NCI-H446 treated with DMSO at 0.1 percent for 48 hours (cell line): ENCODE measurements around the gene CAMK1D.

ENCODE experiments used
- DNase-seq: peaks from one replicate; lab custom pipeline; 2025; lab: John Stamatoyannopoulos, UW

Gene CAMK1D

GRCh38 chr10:12629767-12630165, 280.4 kb downstream of the CAMK1D start:
- no peak for DNase-seq

GRCh38 chr10:12631216-12631615, 281.9 kb downstream of the CAMK1D start:
- DNase-seq: no peak

- DNase-seq: no peak
These were observed 282.6 kb downstream of the CAMK1D start for GRCh38 chr10:12631787-12632562.

- DNase-seq: no peak
These were observed 284.7 kb downstream of the CAMK1D start for GRCh38 chr10:12633776-12634620.

GRCh38 chr10:12634621-12634931, 285.2 kb downstream of the CAMK1D start:
- no peak for DNase-seq

- DNase-seq: no peak
These were observed 285.8 kb downstream of the CAMK1D start for GRCh38 chr10:12635127-12635541.

GRCh38 chr10:12636571-12636970, 287.2 kb downstream of the CAMK1D start:
- DNase-seq: peak; percentile 7

GRCh38 chr10:12637649-12638048, 288.3 kb downstream of the CAMK1D start:
- peak; percentile 4 for DNase-seq

- DNase-seq: peak; percentile 55
These were observed 288.8 kb downstream of the CAMK1D start for GRCh38 chr10:12638103-12638502.

GRCh38 chr10:12638781-12639180, 289.4 kb downstream of the CAMK1D start:
- no peak for DNase-seq

- peak; percentile 55 for DNase-seq
These were observed 290.9 kb downstream of the CAMK1D start for GRCh38 chr10:12639996-12640944.

- no peak for DNase-seq
These were observed 292.7 kb downstream of the CAMK1D start for GRCh38 chr10:12642036-12642435.

GRCh38 chr10:12643279-12643678, 293.9 kb downstream of the CAMK1D start:
- no peak for DNase-seq

- no peak for DNase-seq
These were observed 295.2 kb downstream of the CAMK1D start for GRCh38 chr10:12644380-12645144.

GRCh38 chr10:12645449-12645848, 296.1 kb downstream of the CAMK1D start:
- DNase-seq: no peak

- DNase-seq: no peak
These were observed 299.8 kb downstream of the CAMK1D start for GRCh38 chr10:12649012-12649584.

- DNase-seq: no peak
These were observed 300.8 kb downstream of the CAMK1D start for GRCh38 chr10:12650122-12650521.

GRCh38 chr10:12650538-12651298, 301.4 kb downstream of the CAMK1D start:
- DNase-seq: no peak

GRCh38 chr10:12655940-12656339, 306.6 kb downstream of the CAMK1D start:
- no peak for DNase-seq

GRCh38 chr10:12656518-12657142, 307.3 kb downstream of the CAMK1D start:
- peak; percentile 69 for DNase-seq
